Fibroblast of skin of scalp (primary cell): Measurements from ENCODE around the gene VWA7.
"Not testable (repeated sequence)": the region's sequence is repeated elsewhere in the genome, so short reads cannot be mapped to it uniquely, and the experiment has no call there.

Experiments used
- DNase-seq: peaks from one replicate; pipeline ENCODE4 v3.0.0-alpha.2; 2013

VWA7 gene

DNA sequence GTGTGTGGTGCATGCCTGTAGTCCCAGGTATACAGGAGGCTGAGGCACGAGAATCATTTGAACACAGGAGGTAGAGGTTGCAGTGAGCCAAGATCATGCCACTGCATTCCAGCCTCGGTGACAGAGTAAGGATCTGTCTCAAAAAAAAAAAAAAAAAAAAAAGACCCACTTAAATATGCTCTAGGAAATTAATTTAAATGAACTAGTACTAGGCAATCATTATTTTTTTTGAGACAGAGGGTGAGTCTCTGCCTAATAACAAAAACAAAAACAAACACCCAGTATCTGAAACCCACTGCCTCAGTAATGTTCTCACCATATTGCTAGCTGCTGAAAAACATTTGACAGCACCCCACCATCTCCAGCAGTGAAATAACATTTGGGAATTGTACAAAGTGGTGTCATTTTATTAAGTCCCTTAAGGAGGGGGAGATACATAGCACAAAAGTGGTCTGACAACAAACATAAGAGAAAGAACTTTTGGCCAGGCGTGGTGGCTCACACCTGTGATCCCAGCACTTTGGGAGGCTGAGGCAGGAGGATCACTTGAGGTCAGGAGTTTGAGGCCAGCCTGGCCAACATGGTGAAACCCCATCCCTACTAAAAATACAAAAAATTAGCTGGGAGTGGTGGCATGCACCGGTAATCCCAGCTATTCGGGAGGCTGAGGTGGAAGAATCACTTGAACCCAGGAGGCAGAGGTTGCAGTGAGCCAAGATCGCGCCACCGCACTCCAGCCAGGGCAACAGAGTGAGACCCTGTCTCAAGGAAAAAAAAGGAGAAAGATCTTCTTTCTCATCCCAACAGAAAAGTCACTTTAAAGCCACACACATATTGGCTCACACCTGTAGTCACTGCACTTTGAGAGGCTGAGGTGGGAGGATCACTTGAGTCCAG, 24.2 kb upstream of the VWA7 start:
- DNase-seq, result not testable (repeated sequence)

DNA sequence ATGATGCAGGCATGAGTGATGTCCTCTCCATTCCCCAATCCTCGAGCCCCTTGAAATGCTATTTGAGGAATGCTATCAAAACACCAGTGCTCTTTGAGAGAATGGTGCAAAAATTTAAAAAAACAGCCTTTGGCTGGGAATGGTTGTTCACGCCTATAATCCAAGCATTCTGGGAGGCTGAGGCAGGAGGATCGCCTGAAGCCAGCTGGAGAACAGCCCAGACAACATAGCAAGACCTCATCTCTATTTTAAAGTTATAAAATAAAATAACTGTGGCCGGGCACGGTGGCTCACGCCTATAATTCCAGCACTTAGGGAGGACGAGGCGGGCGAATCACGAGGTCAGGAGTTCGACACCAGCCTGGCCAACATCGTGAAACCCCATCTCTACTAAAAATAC, 22.7 kb upstream of the VWA7 start:
- peak; percentile 44 for DNase-seq

DNA sequence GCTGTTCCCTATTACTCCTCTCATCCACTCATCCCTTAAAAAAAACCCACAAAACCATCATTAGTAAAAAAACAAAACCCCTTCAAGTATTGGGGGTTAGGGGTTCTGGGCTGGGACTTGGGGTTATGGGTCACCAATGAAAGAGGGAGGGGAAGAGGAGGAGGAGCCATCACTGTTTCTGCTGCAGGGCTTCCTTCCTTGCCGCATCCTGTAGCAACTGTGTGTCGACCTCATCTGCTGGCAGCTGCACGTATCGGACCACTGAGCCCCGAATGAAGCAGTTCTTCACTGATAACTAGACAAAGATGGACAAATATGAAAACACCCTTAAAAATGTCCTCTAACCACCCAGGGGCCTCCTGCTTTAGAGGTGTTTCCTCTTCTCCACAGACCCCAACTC, 20.5 kb upstream of the VWA7 start:
- DNase-seq, result no peak

DNA sequence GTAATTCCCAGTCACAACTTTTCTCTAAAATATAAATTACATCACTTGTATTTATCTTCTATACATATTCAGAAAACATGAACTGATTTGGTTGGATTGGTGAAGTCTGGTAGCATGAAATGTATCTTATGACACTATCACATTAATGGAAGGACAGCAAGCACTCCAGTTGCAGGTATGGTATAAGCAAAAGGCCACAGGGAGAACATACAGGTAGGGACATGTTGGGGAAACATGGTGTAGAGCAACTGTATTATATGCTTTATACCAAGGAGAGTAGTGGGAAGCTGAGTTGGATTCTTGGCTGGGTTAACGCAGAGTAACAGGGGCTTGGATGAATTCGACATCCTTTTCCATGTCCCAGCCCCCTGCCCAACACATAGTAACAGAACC, 19.9 kb upstream of the VWA7 start:
- DNase-seq, result no peak

DNA sequence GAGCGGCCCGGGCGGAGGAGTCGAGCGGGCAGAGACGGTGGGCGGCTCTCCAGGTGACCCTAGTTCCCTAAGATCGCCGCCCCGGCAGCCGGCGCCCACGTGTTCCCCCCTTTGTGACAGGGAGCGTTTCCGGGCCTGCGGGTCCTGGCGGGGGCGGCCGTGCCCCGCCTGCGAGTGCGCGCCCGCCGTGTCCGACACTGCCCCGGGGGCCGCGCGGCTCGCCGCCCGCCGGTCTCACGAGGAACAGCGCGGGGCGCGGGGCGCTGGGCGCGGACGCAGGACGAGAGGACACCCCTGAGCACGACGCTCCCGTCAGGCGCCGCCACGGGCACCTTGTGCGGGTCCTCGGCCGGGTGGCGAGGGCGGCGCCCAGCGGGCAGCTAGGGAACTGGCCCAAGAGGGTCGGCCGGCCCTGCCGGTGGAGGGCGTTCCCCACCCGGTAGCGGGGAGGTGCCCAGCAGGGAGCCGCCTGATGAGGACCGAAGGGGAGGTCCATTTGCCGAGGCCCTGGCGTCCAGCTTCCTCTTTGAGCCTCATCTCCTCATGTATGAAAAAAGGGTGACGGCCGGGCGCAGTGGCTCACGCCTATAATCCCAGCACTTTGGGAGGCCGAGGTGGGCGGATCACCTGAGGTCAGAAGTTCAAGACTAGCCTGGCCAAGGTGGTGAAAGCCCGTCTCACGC, 18.6 kb upstream of the VWA7 start, which contains the start of gene VARS1:
TSS of gene VARS1 (minus strand) at position 137 of the 683 bp plus-strand sequence. CDS start 535 bp downstream, outside the sequence.
- peak; percentile 91 for DNase-seq

DNA sequence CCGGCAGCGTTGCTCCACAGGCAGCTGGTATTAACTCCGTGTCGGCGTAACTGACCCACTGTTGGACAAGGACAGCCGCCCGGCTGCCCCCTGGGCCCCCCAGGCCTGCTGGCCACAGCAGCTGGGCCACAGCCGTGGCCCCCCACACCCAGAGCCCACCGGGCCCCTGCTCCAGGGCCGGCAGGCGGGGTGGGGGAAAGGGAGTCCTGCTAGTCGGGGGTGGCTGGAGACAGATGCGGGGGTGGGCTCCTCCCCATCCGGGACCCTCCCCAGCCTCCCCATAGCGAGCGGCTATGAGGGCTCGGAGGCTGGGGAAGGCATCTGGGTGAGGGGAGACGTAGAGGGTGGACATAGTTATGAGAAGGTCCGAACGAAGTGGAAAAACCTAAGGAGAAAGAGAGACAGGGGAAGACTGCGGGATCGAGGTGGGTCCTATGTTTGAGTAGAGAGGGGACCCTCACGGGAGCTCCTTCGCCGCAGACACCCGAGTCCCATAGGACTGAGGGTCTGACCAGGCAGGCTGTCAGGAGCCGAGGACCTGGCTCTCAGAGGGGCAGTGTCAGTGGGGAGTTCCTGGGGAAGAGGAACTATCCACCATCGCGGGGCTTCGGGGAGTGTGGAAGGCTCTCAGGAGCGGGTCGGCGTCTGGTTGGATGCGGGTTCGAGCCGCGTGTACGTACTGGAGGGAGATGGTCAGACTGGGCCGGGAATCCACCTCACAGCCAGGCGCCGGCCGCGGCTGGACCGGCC, 17.9 kb upstream of the VWA7 start:
- DNase-seq, result no peak

DNA sequence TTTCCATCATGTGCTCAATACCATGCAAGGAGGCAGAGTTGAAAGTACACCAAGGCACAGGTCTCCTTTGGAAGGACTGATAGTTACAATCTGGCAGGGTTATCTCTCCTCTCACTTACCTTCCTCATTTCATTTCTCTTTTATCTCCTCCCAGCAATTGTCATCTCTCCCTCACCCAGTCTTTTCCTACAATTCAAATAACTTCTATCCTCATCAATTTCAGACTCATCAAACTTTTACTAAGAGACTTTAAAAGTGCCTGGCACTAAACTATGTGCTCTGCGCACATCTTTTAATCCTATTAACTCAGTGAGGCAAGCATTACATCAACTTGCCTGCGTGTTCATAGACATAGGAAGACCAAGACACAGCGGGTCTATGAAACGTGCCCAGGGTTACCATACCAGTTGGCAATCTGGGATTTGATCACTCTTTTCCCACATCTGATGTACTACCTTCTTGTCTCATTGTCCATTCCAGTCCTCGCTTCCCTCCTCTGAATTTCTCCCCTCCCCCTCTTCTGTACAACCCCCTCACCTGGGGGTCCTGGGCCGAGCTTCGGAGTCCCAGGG, 17.3 kb upstream of the VWA7 start:
- peak; percentile 46 for DNase-seq

DNA sequence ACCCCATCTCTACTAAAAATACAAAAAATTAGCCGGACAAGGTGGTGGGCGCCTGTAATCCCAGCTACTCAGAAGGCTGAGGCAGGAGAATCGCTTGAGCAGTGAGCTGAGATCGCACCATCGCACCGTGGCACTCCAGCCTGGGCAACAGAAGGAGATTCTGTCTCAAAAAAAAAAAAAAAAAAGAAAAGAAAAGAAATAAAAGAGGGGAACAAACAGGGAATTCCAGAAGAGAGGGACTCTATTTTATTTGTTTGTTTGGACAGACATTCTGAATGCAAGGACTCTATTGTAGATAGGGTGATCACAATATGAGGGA, 16.8 kb upstream of the VWA7 start:
- not testable (repeated sequence) for DNase-seq

DNA sequence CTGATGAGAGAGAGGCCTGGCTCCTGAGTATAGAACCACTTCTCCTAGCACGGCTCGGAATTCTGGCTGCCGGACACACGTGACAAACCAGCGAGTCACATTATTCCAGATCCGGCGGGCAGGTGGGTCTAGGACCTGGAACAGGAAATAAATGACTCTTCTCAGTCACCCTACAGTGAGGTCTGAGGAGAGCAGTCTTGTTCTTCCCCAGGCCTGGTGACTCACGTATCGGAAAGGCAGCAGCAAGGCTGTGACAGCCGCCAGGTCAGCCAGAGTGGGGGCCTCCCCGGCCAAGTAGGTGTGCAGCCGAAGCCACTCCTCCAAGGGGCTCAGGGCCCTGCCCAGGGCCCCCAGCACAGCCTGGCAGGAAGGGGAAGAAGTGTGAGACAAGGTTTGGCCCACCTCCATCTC, 15.6 kb upstream of the VWA7 start:
- no peak for DNase-seq

DNA sequence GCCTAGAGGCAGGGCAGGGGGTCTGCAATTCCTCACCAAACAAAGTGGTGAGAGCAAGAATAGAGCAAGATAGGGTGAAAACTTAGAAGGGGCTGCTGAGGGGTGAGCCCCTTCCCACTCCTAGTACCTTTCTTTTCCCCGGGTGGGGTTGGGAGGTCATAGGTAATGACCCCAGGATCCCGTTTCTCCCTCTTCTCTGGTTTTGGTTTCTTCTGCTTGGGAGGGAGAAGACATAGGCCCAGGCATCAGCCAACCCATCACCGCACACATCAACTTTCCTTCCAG, 14.9 kb upstream of the VWA7 start:
- DNase-seq, result no peak

DNA sequence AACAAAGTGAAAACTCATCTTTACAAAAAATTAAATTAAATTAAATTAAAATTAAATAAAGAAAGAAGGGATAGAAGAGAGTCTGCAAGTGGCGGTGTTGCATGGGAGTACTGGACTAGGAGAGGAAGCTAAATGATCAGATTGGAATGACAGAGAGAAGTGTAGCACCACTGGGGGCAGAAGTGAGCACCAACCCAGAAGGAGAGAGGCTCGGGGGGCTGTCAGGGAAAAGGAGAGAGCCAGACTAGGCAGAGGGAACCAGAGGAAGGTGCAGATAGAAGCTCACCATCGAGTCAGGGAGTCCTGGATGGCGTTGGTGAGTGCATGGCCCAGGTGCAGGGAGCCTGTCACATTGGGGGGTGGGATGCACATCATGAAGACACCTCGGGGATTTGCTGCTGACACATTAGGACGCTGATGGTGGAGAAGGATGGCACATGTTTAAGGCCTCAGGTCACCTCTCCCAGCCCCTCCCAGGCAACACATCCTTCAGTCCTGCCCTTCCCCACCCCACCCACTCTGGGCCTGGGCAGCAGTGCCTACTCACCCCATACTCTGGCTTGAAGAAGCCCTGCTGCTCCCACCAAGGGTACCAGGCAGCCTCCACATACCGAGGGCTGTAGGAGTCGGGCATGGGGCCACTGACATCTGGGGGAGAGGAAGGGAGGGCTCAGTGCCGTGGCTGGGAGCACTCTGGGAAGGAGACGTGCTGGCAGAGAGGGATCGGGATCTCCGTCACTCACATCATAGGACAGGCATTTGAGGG, 14.4 kb upstream of the VWA7 start:
- DNase-seq, result peak; percentile 56

DNA sequence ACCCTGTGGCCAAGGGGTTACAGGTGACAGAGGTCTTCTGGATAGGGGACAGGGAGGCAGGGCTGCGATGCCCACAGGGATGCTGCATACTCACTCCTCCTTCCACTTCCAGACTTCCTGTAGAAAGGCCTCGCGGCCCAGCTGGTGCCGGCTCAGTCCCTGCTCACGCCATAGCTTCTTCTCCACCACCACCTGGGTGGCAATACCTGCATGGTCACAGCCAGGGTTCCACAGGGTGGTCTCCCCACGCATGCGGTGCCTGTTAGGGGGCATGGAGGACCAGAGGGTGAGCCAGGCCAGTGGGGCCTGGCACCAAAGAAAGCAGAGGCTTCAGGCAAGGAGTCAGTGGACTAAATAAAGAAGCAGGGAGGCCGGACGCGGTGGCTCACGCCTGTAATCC, 8.3 kb upstream of the VWA7 start:
- no peak for DNase-seq

DNA sequence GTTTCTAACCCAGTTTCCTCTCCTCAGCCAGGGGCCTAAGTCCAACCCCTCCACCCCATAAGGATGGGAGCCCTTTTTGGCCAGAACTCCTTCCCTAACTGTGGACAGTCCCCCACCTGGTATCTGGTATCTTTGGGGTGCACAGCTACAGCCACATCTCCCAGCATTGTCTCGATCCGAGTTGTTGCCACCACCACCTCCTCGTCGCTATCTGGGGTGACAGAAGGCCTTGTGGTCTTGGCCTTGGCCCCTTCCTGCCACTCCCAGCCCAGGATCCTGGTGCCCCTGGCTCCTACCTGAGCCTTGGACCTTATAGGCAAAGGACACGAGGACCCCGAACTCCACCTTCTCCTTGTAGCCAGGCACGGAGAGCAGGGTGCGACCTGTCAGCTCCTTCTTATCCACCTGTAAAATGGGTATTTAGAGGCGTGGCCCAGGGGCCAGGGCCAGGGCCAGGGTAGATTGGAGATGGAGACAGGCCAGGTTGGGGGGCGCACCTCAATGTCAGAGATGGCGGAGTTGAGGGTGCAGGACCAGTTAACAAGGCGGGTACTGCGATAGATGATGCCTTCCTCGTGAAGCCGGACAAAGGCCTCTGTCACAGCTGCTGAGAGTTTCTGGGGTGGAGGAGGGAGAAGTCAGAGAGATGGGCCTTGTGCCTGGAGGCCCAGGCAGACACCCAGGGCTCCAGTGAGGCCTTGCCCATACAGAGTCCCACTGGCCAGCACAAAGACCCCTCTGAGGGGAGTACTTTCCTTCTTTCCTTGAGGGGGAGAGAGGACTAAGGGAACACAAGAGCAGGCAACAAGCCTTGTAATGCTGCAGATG, 7.2 kb upstream of the VWA7 start:
- no peak for DNase-seq

DNA sequence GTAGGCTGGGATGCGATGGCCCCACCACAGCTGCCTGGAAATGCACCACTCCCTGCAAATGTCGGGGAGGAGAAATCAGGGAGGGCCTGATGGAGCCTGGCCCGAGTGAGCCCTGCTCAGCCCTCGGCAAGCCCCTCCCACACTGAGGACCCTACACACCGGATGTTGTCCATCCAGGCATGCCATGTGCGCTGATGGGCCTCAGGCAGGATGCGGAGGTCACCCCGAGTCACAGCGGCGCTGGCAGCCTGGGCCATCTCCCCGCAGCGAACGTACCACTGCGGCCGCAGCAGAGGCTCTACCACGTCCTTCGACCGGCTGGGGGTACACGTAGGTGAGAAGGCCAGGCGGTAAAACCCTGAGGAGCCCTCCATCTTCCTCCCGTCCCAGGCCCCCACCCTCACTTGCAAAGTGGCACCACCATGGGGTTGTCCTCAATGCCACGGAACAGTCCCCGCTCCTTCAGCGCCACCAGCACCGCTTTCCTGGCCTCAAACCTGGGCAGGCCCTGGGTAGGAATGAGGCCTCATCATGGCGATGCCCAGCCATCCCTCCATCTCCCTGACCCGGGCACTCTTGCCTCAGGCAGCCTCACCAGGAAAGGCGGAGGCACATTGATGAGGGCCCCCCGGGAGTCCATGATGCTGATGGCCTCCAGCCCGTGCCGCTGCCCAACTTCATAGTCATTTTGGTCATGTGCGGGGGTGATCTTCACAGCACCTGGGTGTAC, 5.2 kb upstream of the VWA7 start:
- DNase-seq, result no peak

DNA sequence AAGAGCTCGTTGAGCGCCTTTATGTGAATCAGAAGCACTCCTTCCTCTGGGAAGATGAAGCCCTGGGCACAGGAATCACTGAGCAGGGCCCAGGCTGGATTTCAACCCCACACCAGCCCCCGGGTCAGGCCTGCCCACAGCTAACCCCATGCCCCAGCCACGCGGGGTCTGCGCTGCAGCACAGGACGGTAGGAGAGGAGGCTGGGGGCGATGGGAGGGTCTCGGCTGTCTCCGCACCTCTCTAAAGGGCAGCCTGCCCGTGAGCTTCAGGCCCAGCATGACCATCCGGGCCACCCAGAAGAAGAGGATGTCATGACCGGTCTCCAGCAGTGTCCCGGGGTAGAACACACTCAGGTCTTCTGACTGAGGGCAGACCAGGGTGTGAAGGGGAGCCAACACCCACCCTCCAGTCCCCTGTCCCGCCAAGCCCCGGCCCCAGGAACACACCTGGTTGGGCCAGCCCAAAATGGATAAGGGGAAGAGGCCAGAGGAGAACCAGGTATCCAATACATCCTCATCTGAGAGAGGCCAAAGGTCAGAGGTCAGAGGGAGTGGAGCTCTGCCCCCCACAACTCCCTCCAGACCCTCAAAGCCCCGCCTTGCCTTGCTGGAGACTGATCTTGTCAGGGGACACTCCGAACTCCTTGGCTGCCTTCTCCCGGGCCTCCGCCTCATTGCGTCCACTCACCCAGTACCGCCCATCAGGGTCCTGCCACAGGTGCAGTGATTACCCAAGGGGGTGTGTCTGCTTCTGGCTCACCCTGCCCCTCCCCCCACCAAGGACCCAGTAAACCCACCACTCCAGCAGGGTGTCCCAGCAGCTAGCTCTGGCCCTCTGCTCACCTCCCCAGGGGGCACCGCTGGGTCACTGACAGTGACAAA, 4.4 kb upstream of the VWA7 start:
- DNase-seq, result no peak

DNA sequence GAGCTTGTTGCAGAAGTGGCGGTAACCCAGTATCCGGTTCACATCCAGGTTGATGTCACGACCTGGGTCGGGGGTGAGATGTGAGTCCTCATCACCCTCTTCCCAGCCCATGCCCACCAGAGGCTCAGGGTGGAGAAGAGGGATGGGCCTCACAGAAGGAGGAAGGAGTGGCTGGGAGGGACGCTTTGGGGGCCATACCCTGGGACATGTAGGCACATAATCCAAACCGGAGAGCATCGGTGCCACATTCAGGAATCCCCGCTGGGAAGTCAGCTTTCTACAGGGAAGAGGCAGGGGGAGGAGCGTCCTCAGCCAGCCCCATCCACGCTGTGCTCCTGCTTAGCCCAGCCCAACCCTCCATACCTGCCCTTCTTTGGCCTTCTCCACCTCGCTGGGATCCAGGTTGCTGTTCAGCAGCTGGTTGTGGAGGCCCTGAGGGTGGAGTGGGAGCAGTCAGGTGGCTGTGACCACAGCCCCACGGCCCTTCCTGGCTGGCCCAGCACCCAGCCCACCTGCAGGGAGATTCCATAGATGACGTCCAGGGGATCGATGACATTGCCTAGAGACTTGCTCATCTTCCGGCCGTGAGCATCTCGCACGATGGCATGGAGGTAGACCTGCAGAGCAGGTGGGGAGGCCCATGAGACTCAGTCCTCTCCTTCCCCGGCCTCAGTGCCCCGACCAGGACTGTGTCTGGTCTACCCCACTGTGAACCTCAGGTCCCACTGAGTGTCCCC, 3.5 kb upstream of the VWA7 start:
- DNase-seq, result no peak

DNA sequence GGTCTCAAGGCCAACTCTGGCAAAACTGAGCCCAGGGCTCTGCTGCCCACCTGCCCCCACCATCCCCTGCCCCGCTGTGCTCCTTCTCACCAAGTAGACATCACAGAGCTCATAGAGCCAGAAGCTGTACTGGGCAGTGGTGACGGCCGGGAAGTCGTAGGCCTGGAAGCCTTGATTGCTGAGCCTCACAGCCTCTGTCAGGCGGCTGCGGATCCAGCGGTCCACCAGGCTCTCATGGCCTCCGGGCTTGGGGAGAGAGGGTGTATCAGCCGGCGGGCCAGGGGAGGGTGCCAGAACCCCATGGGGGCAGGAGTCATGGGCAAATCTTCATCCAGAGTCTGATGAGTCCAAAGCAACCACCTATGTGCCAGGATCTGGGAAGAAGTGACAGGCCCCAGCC, 2.8 kb upstream of the VWA7 start:
- no peak for DNase-seq

DNA sequence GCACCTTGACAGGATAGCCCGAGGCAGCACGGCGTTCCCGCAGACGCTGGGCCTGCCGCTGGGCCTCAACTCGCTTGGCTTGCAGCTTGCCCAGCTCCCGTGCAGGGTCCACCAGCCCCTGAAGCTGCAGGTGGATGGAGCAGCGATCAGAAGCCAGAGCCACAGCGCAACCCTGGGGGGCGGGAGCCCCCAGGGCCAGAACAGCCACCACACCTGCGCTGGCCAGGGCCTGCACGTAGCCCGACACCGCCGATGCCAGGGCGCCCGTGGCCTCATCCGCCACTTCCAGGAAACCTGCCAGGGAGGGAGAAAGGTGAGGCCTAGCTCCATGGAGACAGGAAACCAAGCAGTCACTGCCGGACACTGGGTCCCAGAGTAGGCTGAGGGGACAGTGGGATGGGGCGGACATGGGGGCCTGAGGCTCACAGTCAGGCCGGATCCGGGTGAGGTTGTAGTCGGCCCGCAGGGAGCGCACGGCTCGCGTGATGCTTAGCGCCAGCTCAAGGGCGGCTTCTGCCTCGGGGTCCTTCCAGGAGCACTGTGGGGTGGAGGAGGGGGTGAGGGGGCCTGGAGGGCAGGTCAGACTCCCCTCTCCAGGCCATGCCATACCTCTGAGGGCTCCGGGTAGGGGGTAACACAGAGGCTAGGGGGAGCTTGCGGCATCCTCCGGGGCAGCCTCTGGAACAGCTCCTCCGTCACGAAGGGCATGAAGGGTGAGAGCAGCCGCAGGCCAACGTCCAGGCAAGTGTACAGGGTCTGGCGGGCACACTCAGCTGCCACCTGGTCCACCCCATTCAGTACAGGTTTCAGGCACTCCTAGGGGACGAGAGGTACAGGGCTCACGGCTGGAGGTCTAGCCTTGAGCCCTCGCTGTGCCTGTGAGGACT, 2.1 kb upstream of the VWA7 start:
- DNase-seq, result no peak
